HepG2 (cell line): ENCODE results near the gene BUD23. TPM values are rescaled to one million over a fixed set of nuclear protein-coding genes. Genes with fewer than 3 reads are reported as not detected.
A peak's percentile ranks its signal among the peaks of the same experiment; 100 is the strongest.

ENCODE experiments used
- ASH2L ChIP-seq: fragments of 300-600, 200-600 bp; sonication (generic); IDR thresholded peaks from 2 replicates; pipeline ENCODE4 v1.7.0; 2017; ENCODE audit warnings: low read depth, mild to moderate bottlenecking, moderate library complexity, mixed read lengths, low read length; ENCODE audit not compliant: insufficient read length
- ERF ChIP-seq: IDR thresholded peaks from 2 replicates; pipeline ENCODE4 v1.6.1; 2018; ENCODE audit warnings: missing biosample characterization, missing genetic modification reagents
- GZF1 ChIP-seq: sonication (generic); formaldehyde crosslinking; IDR thresholded peaks from 2 replicates; pipeline ENCODE4 v1.5.1; 2020; ENCODE audit warnings: mild to moderate bottlenecking, missing genetic modification reagents
- HNRNPLL ChIP-seq: fragments of 200-400 bp; formaldehyde crosslinking; IDR thresholded peaks from 2 replicates; pipeline ENCODE4 v1.6.1; 2017; ENCODE audit warnings: mild to moderate bottlenecking, low read depth, low read length; ENCODE audit not compliant: poor library complexity, severe bottlenecking
- HNRNPUL1 ChIP-seq: fragments of 200-400 bp; formaldehyde crosslinking; IDR thresholded peaks from 2 replicates; pipeline ENCODE4 v1.6.1; 2017; ENCODE audit warnings: low read depth, mild to moderate bottlenecking, low read length, moderate library complexity
- MED1 ChIP-seq: sonication (generic); formaldehyde crosslinking; IDR thresholded peaks from 2 replicates; pipeline ENCODE4 v1.4.0; 2020; ENCODE audit warnings: missing genetic modification reagents
- MED8 ChIP-seq: sonication (generic); formaldehyde crosslinking; IDR thresholded peaks from 2 replicates; pipeline ENCODE4 v1.8.1; 2023; ENCODE audit warnings: mild to moderate bottlenecking, missing genetic modification reagents; ENCODE audit not compliant: insufficient replicate concordance
- MYC ChIP-seq: sonication (generic); formaldehyde crosslinking; IDR thresholded peaks from 2 replicates; pipeline ENCODE4 v1.9.0; 2021; ENCODE audit warnings: missing genetic modification reagents, borderline replicate concordance
- PHF20 ChIP-seq: sonication (generic); formaldehyde crosslinking; IDR thresholded peaks from 2 replicates; pipeline ENCODE4 v1.5.0; 2020; ENCODE audit warnings: mild to moderate bottlenecking, missing genetic modification reagents
- POGK ChIP-seq: sonication (generic); formaldehyde crosslinking; conservative IDR thresholded peaks from 2 replicates; pipeline ENCODE4 v1.8.0; 2022; ENCODE audit warnings: mild to moderate bottlenecking, moderate library complexity, missing genetic modification reagents
- RNF2 ChIP-seq: fragments of 450-650 bp; conservative IDR thresholded peaks from 2 replicates; pipeline ENCODE4 v1.6.1; 2016; ENCODE audit warnings: low read depth
- TBX2 ChIP-seq: sonication (generic); formaldehyde crosslinking; IDR thresholded peaks from 2 replicates; pipeline ENCODE4 v1.5.0; 2020; ENCODE audit warnings: missing genetic modification reagents, mild to moderate bottlenecking, borderline replicate concordance
- TFE3 ChIP-seq: IDR thresholded peaks from 2 replicates; pipeline ENCODE4 v1.6.1; 2016
- TMF1 ChIP-seq: sonication (generic); formaldehyde crosslinking; IDR thresholded peaks from 2 replicates; pipeline ENCODE4 v1.8.1; 2022; ENCODE audit warnings: low read depth, missing genetic modification reagents
- ZBTB26 ChIP-seq: IDR thresholded peaks from 2 replicates; pipeline ENCODE4 v1.6.1; 2016; ENCODE audit warnings: missing compliant biosample characterization, missing genetic modification reagents, borderline replicate concordance
- ZFP36L2 ChIP-seq: sonication (generic); formaldehyde crosslinking; IDR thresholded peaks from 2 replicates; pipeline ENCODE4 v1.4.0; 2020; ENCODE audit warnings: missing genetic modification reagents
- ZFYVE20 ChIP-seq: sonication (generic); formaldehyde crosslinking; IDR thresholded peaks from 2 replicates; pipeline ENCODE4 v1.8.0; 2023; ENCODE audit warnings: low read depth, mild to moderate bottlenecking, moderate library complexity, missing genetic modification reagents, borderline replicate concordance
- ZNF280B ChIP-seq: sonication (generic); formaldehyde crosslinking; IDR thresholded peaks from 2 replicates; pipeline ENCODE4 v1.5.0; 2020; ENCODE audit warnings: missing genetic modification reagents, mild to moderate bottlenecking, borderline replicate concordance
- ZNF430 ChIP-seq: sonication (generic); formaldehyde crosslinking; IDR thresholded peaks from 2 replicates; pipeline ENCODE4 v1.9.0; 2021; ENCODE audit warnings: mild to moderate bottlenecking, missing genetic modification reagents
- ZNF563 ChIP-seq: sonication (generic); formaldehyde crosslinking; IDR thresholded peaks from 2 replicates; pipeline ENCODE4 v1.8.0; 2022; ENCODE audit warnings: mild to moderate bottlenecking, moderate library complexity, missing genetic modification reagents
- ZNF569 ChIP-seq: sonication (generic); formaldehyde crosslinking; IDR thresholded peaks from 2 replicates; pipeline ENCODE4 v1.5.0; 2020; ENCODE audit warnings: mild to moderate bottlenecking, missing genetic modification reagents, moderate library complexity, borderline replicate concordance
- ZNF691 ChIP-seq: sonication (generic); formaldehyde crosslinking; IDR thresholded peaks from 2 replicates; pipeline ENCODE4 v1.4.0; 2020; ENCODE audit warnings: missing genetic modification reagents, low read depth, mild to moderate bottlenecking, borderline replicate concordance
- polyA plus RNA-seq, 8 experiments: library from polyadenylated mRNA; depleted of rRNA in 3 of 8; stranded (reverse) in 7 of 8; unstranded in 1 of 8; fragments of >200 nt; fragmentation: Illumina TruSeq in 4 of 8; extraction: Trizol in 4 of 8; gene quantifications; 2 replicates each; pipeline versions ENCODE4 v1.2.1 to v1.2.3, GENCODE V29; 2011 to 2016; ENCODE audit warnings: low read depth in 4 of 8, missing spikeins in 1 of 8, mixed read lengths in 1 of 8; ENCODE audit not compliant: insufficient read depth in 1 of 8
- total RNA-seq, 5 experiments: library from RNA; depleted of rRNA; stranded (reverse); fragments of >200 nt; fragmentation: Illumina TruSeq; extraction: Trizol; gene quantifications; 2 replicates each; pipeline ENCODE4 v1.2.3, GENCODE V29; 2016; ENCODE audit warnings: low read depth in 1 of 5

BUD23 gene
- total and polyA plus RNA-seq, 2 of the 13 experiments (the other 11 are each of a cell fraction or from before 2014, with no cell fraction given) = 47.5 to 54.5 TPM

- TF ChIP-seq POGK (CRISPR knock-in tag) (peak; percentile 62; the same call in 1 of the 2 replicates), ZNF430 (CRISPR knock-in tag) (peak; percentile 50; the same call in 1 of the 2 replicates), RNF2 (peak; percentile 40; the same call in 1 of the 2 replicates), HNRNPUL1 (no peak), GZF1 (CRISPR knock-in tag) (0 out of 2 replicates have a peak, but pooled peaks have one; percentile 15), ASH2L (peak; percentile 94), ZNF280B (CRISPR knock-in tag) (peak; percentile 79), HNRNPLL (peak; percentile 55), ZFYVE20 (no peak), ZNF569 (CRISPR knock-in tag) (no peak), ZNF563 (0 out of 2 replicates have a peak, but pooled peaks have one; percentile 19), TMF1 (peak; percentile 58; the same call in 1 of the 2 replicates), TFE3 (CRISPR knock-in tag) (no peak), ZFP36L2 (CRISPR knock-in tag) (no peak), PHF20 (peak; percentile 89), TBX2 (CRISPR knock-in tag) (peak; percentile 53), MYC (peak; percentile 83; the same call in 1 of the 2 replicates), MED1 (CRISPR knock-in tag) (peak; percentile 46; the same call in 1 of the 2 replicates), ZNF691 (CRISPR knock-in tag) (no peak), ZBTB26 (no peak; the same call in 1 of the 2 replicates), ERF (peak; percentile 19; the same call in 1 of the 2 replicates), MED8 (peak; percentile 58)
These were observed at the start of gene BUD23, which contains the start of gene DNAJC30 (continued) for GRCh38 chr7:73683056-73683787.
